ENCODE data around the gene TBC1D4.

Gene TBC1D4

GRCh38 chr13:75481176-75482069 is 546 bp downstream of the TBC1D4 start:
- peak overlapping the region; percentile 97 for H3K4me2 ChIP-seq (ENCODE audit: low read depth, low read length)
- no peaks in the 10 kb centered on the region for H3K9me2 ChIP-seq (replicated peaks; ENCODE audit: insufficient read depth, low read length)
- H3K4me3 ChIP-seq (ENCODE audit: low read length), result peak overlapping the region; percentile 93
- H3K79me2 ChIP-seq (ENCODE audit: low read length), result no peaks in the 10 kb centered on the region
- H2AFZ ChIP-seq (ENCODE audit: low read length), result peak overlapping the region; percentile 97
- H4K20me1 ChIP-seq (ENCODE audit: insufficient read depth, low read length), result 0 out of 2 replicates have a peak, but pooled peaks cover 3% of the 10 kb centered on the region
- no peaks in the 10 kb centered on the region for H3K9me3 ChIP-seq (replicated peaks; ENCODE audit: insufficient read depth, low read length)
- H3K27ac ChIP-seq (ENCODE audit: low read length), result no peak overlapping the region; the same call in 1 of the 2 replicates
- H3F3A ChIP-seq (ENCODE audit: insufficient read depth, low read length), result peaks cover 14% of the 10 kb centered on the region; the same call in 1 of the 2 replicates
- TF ChIP-seq, protein P1, sequence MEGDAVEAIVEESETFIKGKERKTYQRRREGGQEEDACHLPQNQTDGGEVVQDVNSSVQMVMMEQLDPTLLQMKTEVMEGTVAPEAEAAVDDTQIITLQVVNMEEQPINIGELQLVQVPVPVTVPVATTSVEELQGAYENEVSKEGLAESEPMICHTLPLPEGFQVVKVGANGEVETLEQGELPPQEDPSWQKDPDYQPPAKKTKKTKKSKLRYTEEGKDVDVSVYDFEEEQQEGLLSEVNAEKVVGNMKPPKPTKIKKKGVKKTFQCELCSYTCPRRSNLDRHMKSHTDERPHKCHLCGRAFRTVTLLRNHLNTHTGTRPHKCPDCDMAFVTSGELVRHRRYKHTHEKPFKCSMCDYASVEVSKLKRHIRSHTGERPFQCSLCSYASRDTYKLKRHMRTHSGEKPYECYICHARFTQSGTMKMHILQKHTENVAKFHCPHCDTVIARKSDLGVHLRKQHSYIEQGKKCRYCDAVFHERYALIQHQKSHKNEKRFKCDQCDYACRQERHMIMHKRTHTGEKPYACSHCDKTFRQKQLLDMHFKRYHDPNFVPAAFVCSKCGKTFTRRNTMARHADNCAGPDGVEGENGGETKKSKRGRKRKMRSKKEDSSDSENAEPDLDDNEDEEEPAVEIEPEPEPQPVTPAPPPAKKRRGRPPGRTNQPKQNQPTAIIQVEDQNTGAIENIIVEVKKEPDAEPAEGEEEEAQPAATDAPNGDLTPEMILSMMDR (IDR thresholded peaks at IDR 0.05; ENCODE audit: low read length), result no peak
- TF ChIP-seq EZH2 (optimal IDR thresholded peaks at IDR 0.05; ENCODE audit: low read depth, low read length) (no peak), EZH2phosphoT487 (IDR thresholded peaks at IDR 0.05; ENCODE audit: low read length) (no peak)
- peaks cover 23% of the 10 kb centered on the region for H3K27me3 ChIP-seq (replicated peaks; ENCODE audit: insufficient read depth, low read length)
- DNase-seq, result peak; percentile 18
- H3K4me1 ChIP-seq (ENCODE audit: low read length), result no peaks in the 10 kb centered on the region
- H3K36me3 ChIP-seq (replicated peaks; ENCODE audit: insufficient read depth, low read length), result no peaks in the 10 kb centered on the region
- peak overlapping the region; percentile 12; the same call in 1 of the 2 replicates for H3K9ac ChIP-seq (ENCODE audit: low read length)

DNA sequence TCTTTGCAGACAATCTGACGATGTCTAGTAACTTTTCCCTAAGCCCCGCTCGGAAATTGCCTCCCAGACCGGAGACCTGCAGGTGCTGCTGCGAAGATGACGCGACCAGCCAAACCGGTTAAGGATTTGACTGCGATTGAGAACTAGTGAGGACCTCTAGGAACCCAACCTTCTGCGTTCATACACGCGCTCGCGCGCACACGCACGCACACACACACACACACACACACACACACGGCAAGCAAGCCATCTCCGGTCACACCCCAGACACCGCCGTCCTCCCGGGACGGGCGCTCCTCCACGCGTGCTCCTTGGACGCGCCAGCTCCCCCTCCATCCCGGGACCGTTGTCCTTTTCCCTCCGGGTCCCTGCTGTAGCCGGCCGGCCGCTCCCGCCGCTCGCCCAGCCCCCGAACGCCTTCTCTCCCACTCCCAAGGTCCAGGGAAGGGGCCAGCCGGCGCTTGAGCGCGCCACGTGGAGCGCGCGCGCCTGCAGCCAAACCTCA is 1.2 kb downstream of the TBC1D4 start:
- Histone ChIP-seq H3K27me3 (replicated peaks; ENCODE audit: insufficient read depth, low read length) (peaks cover 23% of the 10 kb centered on the region), H2AFZ (ENCODE audit: low read length) (peak overlapping the region; percentile 97; the same call in 1 of the 2 replicates), H3F3A (ENCODE audit: insufficient read depth, low read length) (peaks cover 14% of the 10 kb centered on the region; the same call in 1 of the 2 replicates), H3K9me3 (replicated peaks; ENCODE audit: insufficient read depth, low read length) (no peaks in the 10 kb centered on the region), H3K4me2 (ENCODE audit: low read depth, low read length) (peak overlapping the region; percentile 97), H3K4me3 (ENCODE audit: low read length) (peak overlapping the region; percentile 93), H3K27ac (ENCODE audit: low read length) (no peak overlapping the region), H3K79me2 (ENCODE audit: low read length) (no peaks in the 10 kb centered on the region), H3K4me1 (ENCODE audit: low read length) (no peaks in the 10 kb centered on the region), H3K9me2 (replicated peaks; ENCODE audit: insufficient read depth, low read length) (no peaks in the 10 kb centered on the region), H3K9ac (ENCODE audit: low read length) (no peak overlapping the region), H4K20me1 (ENCODE audit: insufficient read depth, low read length) (0 out of 2 replicates have a peak, but pooled peaks cover 3% of the 10 kb centered on the region), H3K36me3 (replicated peaks; ENCODE audit: insufficient read depth, low read length) (no peaks in the 10 kb centered on the region)
- TF ChIP-seq, protein P1 (IDR thresholded peaks at IDR 0.05; ENCODE audit: low read length), result no peak
- no peak for TF ChIP-seq EZH2phosphoT487 (IDR thresholded peaks at IDR 0.05; ENCODE audit: low read length)
- TF ChIP-seq EZH2 (optimal IDR thresholded peaks at IDR 0.05; ENCODE audit: low read depth, low read length), result no peak
- peak; percentile 43 for DNase-seq

DNA sequence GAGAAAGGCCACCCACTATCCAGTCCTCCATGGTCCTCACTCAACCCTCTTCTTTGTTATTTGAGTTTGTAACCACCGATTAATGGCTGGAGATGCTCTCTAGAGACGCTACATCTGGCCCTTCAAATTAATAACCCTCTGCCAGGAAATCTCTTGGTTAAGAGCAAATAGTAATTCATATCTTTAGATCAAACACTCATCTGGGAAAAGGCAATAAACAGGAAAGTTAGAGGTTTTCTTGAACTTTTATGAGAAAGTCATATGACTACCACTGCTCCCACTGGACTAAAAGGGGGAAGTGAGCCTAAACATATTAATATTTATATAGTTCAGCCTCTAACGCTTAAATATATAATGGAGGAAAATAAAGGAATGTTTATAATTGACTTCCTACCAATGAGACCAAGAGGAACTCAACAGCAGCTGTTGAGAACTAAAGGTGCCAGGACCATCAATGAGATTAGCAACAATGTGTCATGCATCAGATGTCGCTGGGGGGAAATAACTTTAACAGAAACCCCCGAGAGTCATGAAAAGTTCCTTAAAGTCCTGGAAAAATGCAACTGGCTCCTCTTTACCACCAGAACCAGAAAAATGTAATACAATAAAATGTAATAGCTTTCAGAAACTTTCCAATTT is 2.7 kb downstream of the TBC1D4 start:
- H2AFZ ChIP-seq (ENCODE audit: low read length), result no peak overlapping the region
- DNase-seq, result no peak
- H3K4me3 ChIP-seq (ENCODE audit: low read length), result no peak overlapping the region

More for the DNA sequence above, 2.7 kb downstream of the TBC1D4 start:
- no peaks in the 10 kb centered on the region for H3K4me1 ChIP-seq (ENCODE audit: low read length)
- no peak overlapping the region for H3K4me2 ChIP-seq (ENCODE audit: low read depth, low read length)
- peaks cover 14% of the 10 kb centered on the region; the same call in 1 of the 2 replicates for H3F3A ChIP-seq (ENCODE audit: insufficient read depth, low read length)
- H3K36me3 ChIP-seq (replicated peaks; ENCODE audit: insufficient read depth, low read length), result no peaks in the 10 kb centered on the region
- H3K9me2 ChIP-seq (replicated peaks; ENCODE audit: insufficient read depth, low read length), result no peaks in the 10 kb centered on the region
- no peak overlapping the region for H3K9ac ChIP-seq (ENCODE audit: low read length)
- no peaks in the 10 kb centered on the region for H3K79me2 ChIP-seq (ENCODE audit: low read length)
- no peaks in the 10 kb centered on the region for H3K9me3 ChIP-seq (replicated peaks; ENCODE audit: insufficient read depth, low read length)
- H3K27me3 ChIP-seq (replicated peaks; ENCODE audit: insufficient read depth, low read length), result peaks cover 23% of the 10 kb centered on the region
- TF ChIP-seq, protein P1 (IDR thresholded peaks at IDR 0.05; ENCODE audit: low read length), result no peak
- no peak overlapping the region for H3K27ac ChIP-seq (ENCODE audit: low read length)
- 0 out of 2 replicates have a peak, but pooled peaks cover 3% of the 10 kb centered on the region for H4K20me1 ChIP-seq (ENCODE audit: insufficient read depth, low read length)
